ENCODE results near the gene ISG15.
"Not testable (repeated sequence)": the region's sequence is repeated elsewhere in the genome, so short reads cannot be mapped to it uniquely, and the experiment has no call there.

The ISG15 gene

DNA sequence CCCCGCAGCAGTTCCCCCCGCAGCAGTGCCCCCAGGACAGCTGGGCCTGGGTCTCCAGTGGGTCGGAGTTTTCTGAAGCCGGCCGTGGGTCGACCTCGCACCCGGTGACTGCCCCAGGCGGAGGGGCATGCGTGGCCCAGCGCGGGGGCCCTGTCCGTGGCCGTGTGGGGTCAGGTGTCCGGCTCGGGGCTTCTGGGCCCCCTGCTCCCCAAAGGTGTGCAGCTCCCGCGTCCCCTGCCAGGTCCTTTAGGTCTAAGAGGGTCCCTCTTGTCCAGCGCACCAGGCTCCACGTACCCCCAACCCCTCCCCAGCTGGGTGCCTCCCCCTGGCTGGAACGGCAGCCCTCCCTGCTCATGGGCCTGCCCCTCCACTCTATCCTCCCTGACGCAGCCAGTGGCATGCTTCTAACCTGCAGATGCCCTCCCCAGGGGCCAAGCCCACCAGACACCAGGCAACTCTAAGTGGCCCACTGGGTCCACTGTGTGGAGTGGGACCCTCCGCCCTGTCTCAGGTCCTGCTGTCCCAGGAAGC is 7.5 kb upstream of the ISG15 start:
- Histone ChIP-seq H4K12ac (ENCODE audit: low read depth, low read length) (no peak overlapping the region), H2BK12ac (ENCODE audit: low read length) (peak overlapping the region; percentile 33), H3K27ac (ENCODE audit: low read depth, low read length) (no peak overlapping the region), H3K79me2 (ENCODE audit: control insufficient read depth, insufficient read depth, low read length, poor library complexity) (no peaks in the 10 kb centered on the region), H2AK5ac (ENCODE audit: low read length) (peak overlapping the region; percentile 40), H3K18ac (ENCODE audit: low read length) (peak overlapping the region; percentile 57), H3K4me1 (ENCODE audit: control insufficient read depth in 1 of 2, insufficient read depth in 2 of 2, low read length in 2 of 2) (peaks cover 36 to 44% of the 10 kb centered on the region in 2 experiments), H3K23ac (ENCODE audit: low read length) (no peak overlapping the region), H2AFZ (ENCODE audit: insufficient read depth, low read length, poor library complexity) (no peak overlapping the region), H3K79me1 (ENCODE audit: low read length) (peaks cover 19% of the 10 kb centered on the region), H3K4me3 (ENCODE audit: low read depth, low read length) (no peak overlapping the region), H3K9me3 (ENCODE audit: insufficient read depth, low read depth, low read length) (peaks cover 4% of the 10 kb centered on the region), H3K4ac (ENCODE audit: low read depth, low read length) (no peak overlapping the region), H2BK120ac (ENCODE audit: insufficient read depth, low read length, poor library complexity) (peak overlapping the region; percentile 57), H2BK5ac (ENCODE audit: low read depth, low read length, poor library complexity) (no peak overlapping the region), H3K36me3 (ENCODE audit: control insufficient read depth in 1 of 2, insufficient read depth in 2 of 2, low read length in 2 of 2) (no peaks in the 10 kb centered on the region), H4K91ac (ENCODE audit: low read depth, low read length) (peak overlapping the region; percentile 59), H3K4me2 (ENCODE audit: low read length) (no peak overlapping the region), H3K27me3 (ENCODE audit: insufficient read depth, low read length) (no peaks in the 10 kb centered on the region), H3K9ac (ENCODE audit: low read length) (no peak overlapping the region), H3K14ac (ENCODE audit: low read length) (peak overlapping the region; percentile 51), H4K8ac (ENCODE audit: low read depth, low read length) (peak overlapping the region; percentile 20)
- DNase-seq = no peak
- no CpG with 5 or more reads among the region's 23 CpGs for WGBS (ENCODE audit: extremely low coverage, insufficient coverage, insufficient read length)

DNA sequence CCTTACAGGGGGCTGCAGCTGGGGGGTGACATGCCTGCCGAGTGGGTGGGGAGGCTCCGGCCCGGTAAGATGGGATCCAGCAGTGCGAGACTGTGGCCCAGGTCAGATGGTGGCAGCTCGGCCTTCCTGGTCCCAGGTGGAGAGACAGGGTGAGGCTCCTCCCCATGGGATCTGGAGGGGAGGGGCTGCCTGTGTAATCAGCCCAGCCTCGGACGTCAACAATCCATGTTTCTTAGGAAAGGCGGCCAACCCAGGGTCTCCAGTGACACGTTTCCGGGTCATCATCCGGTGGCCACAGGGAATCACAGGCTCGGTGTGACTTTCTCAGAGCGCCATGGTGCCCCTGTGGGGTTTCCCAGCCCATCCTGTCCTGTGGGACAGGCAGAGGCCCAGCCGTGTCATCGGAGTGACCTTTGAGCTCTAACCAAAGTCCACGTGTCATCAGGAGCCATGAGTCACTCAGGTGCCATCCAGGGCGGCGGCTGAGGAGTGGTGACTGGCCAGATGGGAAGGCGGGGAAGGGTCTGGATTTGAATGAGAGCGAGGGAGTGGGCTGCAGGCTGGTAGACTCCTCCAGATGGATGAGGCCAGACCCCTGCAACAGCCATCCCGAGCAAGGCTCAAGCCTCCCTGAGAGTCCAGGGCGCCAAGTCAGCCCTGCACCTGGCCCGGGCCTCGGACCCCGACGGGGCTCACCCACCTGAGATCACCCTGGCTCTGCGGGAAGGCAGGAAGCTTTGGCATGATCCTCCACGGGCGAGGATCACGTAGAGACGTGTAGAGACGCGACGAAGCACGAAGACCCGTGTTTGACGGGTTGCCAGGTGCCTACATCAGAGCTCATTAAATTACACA is 6.8 kb upstream of the ISG15 start:
- Histone ChIP-seq H4K8ac (ENCODE audit: low read depth, low read length) (peak overlapping the region; percentile 20), H4K12ac (ENCODE audit: low read depth, low read length) (no peak overlapping the region), H3K14ac (ENCODE audit: low read length) (peak overlapping the region; percentile 51), H3K9me3 (ENCODE audit: insufficient read depth, low read depth, low read length) (peaks cover 6% of the 10 kb centered on the region), H3K79me1 (ENCODE audit: low read length) (peaks cover 13% of the 10 kb centered on the region), H2AFZ (ENCODE audit: insufficient read depth, low read length, poor library complexity) (peak overlapping the region; percentile 13), H3K27me3 (ENCODE audit: insufficient read depth, low read length) (no peaks in the 10 kb centered on the region), H2BK12ac (ENCODE audit: low read length) (peak overlapping the region; percentile 33), H3K4me3 (ENCODE audit: low read depth, low read length) (no peak overlapping the region), H3K36me3 (ENCODE audit: control insufficient read depth in 1 of 2, insufficient read depth in 2 of 2, low read length in 2 of 2) (no peaks in the 10 kb centered on the region), H3K23ac (ENCODE audit: low read length) (no peak overlapping the region), H3K4ac (ENCODE audit: low read depth, low read length) (no peak overlapping the region), H3K27ac (ENCODE audit: low read depth, low read length) (no peak overlapping the region), H2AK5ac (ENCODE audit: low read length) (peak overlapping the region; percentile 40), H3K79me2 (ENCODE audit: control insufficient read depth, insufficient read depth, low read length, poor library complexity) (no peaks in the 10 kb centered on the region), H3K9ac (ENCODE audit: low read length) (no peak overlapping the region), H2BK120ac (ENCODE audit: insufficient read depth, low read length, poor library complexity) (peak overlapping the region; percentile 57), H4K91ac (ENCODE audit: low read depth, low read length) (peak overlapping the region; percentile 59), H3K4me1 (ENCODE audit: control insufficient read depth in 1 of 2, insufficient read depth in 2 of 2, low read length in 2 of 2) (peaks cover 32 to 37% of the 10 kb centered on the region in 2 experiments), H3K18ac (ENCODE audit: low read length) (peak overlapping the region; percentile 57), H3K4me2 (ENCODE audit: low read length) (no peak overlapping the region), H2BK5ac (ENCODE audit: low read depth, low read length, poor library complexity) (peak overlapping the region; percentile 6)
- DNase-seq = peak; percentile 84 to 87
- no CpG with 5 or more reads among the region's 37 CpGs for WGBS (ENCODE audit: extremely low coverage, insufficient coverage, insufficient read length)

- H3K79me1 ChIP-seq (ENCODE audit: low read length) = peaks cover 15% of the 10 kb centered on the region
- H2AFZ ChIP-seq (ENCODE audit: insufficient read depth, low read length, poor library complexity); H3K23ac ChIP-seq (ENCODE audit: low read length); H3K36me3 ChIP-seq (ENCODE audit: control insufficient read depth in 1 of 2, insufficient read depth in 2 of 2, low read length in 2 of 2); H3K27me3 ChIP-seq (ENCODE audit: insufficient read depth, low read length); H2BK120ac ChIP-seq (ENCODE audit: insufficient read depth, low read length, poor library complexity); H4K8ac ChIP-seq (ENCODE audit: low read depth, low read length); H3K9me3 ChIP-seq (ENCODE audit: insufficient read depth, low read depth, low read length); H4K91ac ChIP-seq (ENCODE audit: low read depth, low read length); H4K12ac ChIP-seq (ENCODE audit: low read depth, low read length); H3K9ac ChIP-seq (ENCODE audit: low read length); H2BK5ac ChIP-seq (ENCODE audit: low read depth, low read length, poor library complexity); H3K4me2 ChIP-seq (ENCODE audit: low read length); H3K4me3 ChIP-seq (ENCODE audit: low read depth, low read length); H3K14ac ChIP-seq (ENCODE audit: low read length); DNase-seq; H3K18ac ChIP-seq (ENCODE audit: low read length); H3K27ac ChIP-seq (ENCODE audit: low read depth, low read length); H2AK5ac ChIP-seq (ENCODE audit: low read length); H3K4ac ChIP-seq (ENCODE audit: low read depth, low read length); H3K79me2 ChIP-seq (ENCODE audit: control insufficient read depth, insufficient read depth, low read length, poor library complexity); H2BK12ac ChIP-seq (ENCODE audit: low read length): not testable (repeated sequence)
- no CpG with 5 or more reads among the region's 8 CpGs for WGBS (ENCODE audit: extremely low coverage, insufficient coverage, insufficient read length)
- peaks cover 27 to 31% of the 10 kb centered on the region in 2 experiments for H3K4me1 ChIP-seq (ENCODE audit: control insufficient read depth in 1 of 2, insufficient read depth in 2 of 2, low read length in 2 of 2)
These were observed 3.2 kb upstream of the ISG15 start for GRCh38 chr1:1010131-1010530.

DNA sequence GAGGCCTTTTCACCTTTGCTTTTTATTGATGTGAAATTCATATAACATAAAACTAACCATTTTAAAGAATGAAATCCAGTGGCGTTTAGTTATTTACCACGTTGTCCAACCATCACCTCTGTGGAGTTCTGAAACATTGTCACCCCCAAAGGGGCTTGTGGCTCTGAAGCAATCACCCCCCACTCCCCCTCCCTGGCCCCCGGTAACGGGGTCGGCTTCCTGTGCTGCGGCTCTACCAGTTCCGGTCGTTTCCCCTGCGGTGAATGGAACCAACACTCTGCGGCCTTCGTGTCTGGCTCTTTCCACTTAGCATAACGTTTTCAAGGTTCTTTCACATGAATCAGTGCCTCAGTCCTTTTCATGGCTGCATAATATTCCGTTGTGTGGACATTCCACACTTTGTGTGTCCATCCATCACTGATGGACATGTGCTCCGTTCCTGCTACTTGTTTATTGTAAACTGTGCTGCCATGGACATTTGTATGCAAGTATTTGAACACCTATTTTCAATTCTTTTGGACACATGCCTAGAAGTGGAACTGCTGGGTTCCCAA is 1.8 kb upstream of the ISG15 start:
- no peak overlapping the region for H2BK120ac ChIP-seq (ENCODE audit: insufficient read depth, low read length, poor library complexity)
- H3K23ac ChIP-seq (ENCODE audit: low read length) = no peak overlapping the region
- H3K9me3 ChIP-seq (ENCODE audit: insufficient read depth, low read depth, low read length) = peaks cover 6% of the 10 kb centered on the region
- H4K91ac ChIP-seq (ENCODE audit: low read depth, low read length) = no peak overlapping the region
- no peak overlapping the region for H2BK12ac ChIP-seq (ENCODE audit: low read length)
- no peak overlapping the region for H3K9ac ChIP-seq (ENCODE audit: low read length)
- H2BK5ac ChIP-seq (ENCODE audit: low read depth, low read length, poor library complexity) = no peak overlapping the region
- no peaks in the 10 kb centered on the region for H3K27me3 ChIP-seq (ENCODE audit: insufficient read depth, low read length)
- no peak overlapping the region for H3K18ac ChIP-seq (ENCODE audit: low read length)
- no peak overlapping the region for H3K4ac ChIP-seq (ENCODE audit: low read depth, low read length)
- H3K4me1 ChIP-seq (ENCODE audit: control insufficient read depth in 1 of 2, insufficient read depth in 2 of 2, low read length in 2 of 2) = peaks cover 14 to 17% of the 10 kb centered on the region in 2 experiments
- no peak overlapping the region for H3K4me3 ChIP-seq (ENCODE audit: low read depth, low read length)
- no peak overlapping the region for H4K8ac ChIP-seq (ENCODE audit: low read depth, low read length)
- no peaks in the 10 kb centered on the region for H3K36me3 ChIP-seq (ENCODE audit: control insufficient read depth in 1 of 2, insufficient read depth in 2 of 2, low read length in 2 of 2)
- WGBS (ENCODE audit: extremely low coverage, insufficient coverage, insufficient read length) = no CpG with 5 or more reads among the region's 14 CpGs
- H3K79me2 ChIP-seq (ENCODE audit: control insufficient read depth, insufficient read depth, low read length, poor library complexity) = no peaks in the 10 kb centered on the region
- no peak overlapping the region for H3K27ac ChIP-seq (ENCODE audit: low read depth, low read length)
- no peak overlapping the region for H2AK5ac ChIP-seq (ENCODE audit: low read length)
- DNase-seq = no peak
- peaks cover 5% of the 10 kb centered on the region for H3K79me1 ChIP-seq (ENCODE audit: low read length)
- H3K4me2 ChIP-seq (ENCODE audit: low read length) = no peak overlapping the region
- H3K14ac ChIP-seq (ENCODE audit: low read length) = no peak overlapping the region
- H2AFZ ChIP-seq (ENCODE audit: insufficient read depth, low read length, poor library complexity) = no peak overlapping the region
- H4K12ac ChIP-seq (ENCODE audit: low read depth, low read length) = no peak overlapping the region
